GM12864 (cell line): ENCODE measurements around the gene ANO1.

Experiments used
- DNase-seq: peaks from one replicate; pipeline ENCODE4 v3.0.0-alpha.2; 2011; ENCODE audit warnings: low read depth
- H3K4me3 ChIP-seq: 2 replicates; pipeline ENCODE4 v1.5.1; 2011; ENCODE audit warnings: mild to moderate bottlenecking, low read depth, low read length, control low read depth
- CTCF ChIP-seq: IDR thresholded peaks from 2 replicates; pipeline ENCODE4 v1.5.1; 2011; ENCODE audit warnings: low read depth, mild to moderate bottlenecking, moderate library complexity, low read length, control low read depth, inconsistent platforms; ENCODE audit errors: missing control alignments

The ANO1 gene

GRCh38 chr11:70103256-70103975, 25.3 kb downstream of the ANO1 start:
- no peak for TF ChIP-seq CTCF

GRCh38 chr11:70104419-70104818, 26.3 kb downstream of the ANO1 start:
- no peak for DNase-seq
- no peak overlapping the region for H3K4me3 ChIP-seq
- no peak for TF ChIP-seq CTCF

More at GRCh38 chr11:70103256-70103975, 25.3 kb downstream of the ANO1 start:
- H3K4me3 ChIP-seq: no peak overlapping the region
- DNase-seq: no peak

GRCh38 chr11:70104961-70105360, 26.8 kb downstream of the ANO1 start:
- no peak overlapping the region for H3K4me3 ChIP-seq
- DNase-seq: no peak
- TF ChIP-seq CTCF: no peak

GRCh38 chr11:70105369-70105754, 27.2 kb downstream of the ANO1 start:
- no peak for DNase-seq
- no peak for TF ChIP-seq CTCF
- no peak overlapping the region for H3K4me3 ChIP-seq

GRCh38 chr11:70105755-70106571, 27.8 kb downstream of the ANO1 start:
- DNase-seq: no peak

GRCh38 chr11:70106757-70107156, 28.6 kb downstream of the ANO1 start:
- no peak for DNase-seq
- no peak for TF ChIP-seq CTCF
- no peak overlapping the region for H3K4me3 ChIP-seq

More at GRCh38 chr11:70105755-70106571, 27.8 kb downstream of the ANO1 start:
- no peak overlapping the region for H3K4me3 ChIP-seq
- TF ChIP-seq CTCF: no peak
